ENCODE results near the gene MCF2L.

DNA sequence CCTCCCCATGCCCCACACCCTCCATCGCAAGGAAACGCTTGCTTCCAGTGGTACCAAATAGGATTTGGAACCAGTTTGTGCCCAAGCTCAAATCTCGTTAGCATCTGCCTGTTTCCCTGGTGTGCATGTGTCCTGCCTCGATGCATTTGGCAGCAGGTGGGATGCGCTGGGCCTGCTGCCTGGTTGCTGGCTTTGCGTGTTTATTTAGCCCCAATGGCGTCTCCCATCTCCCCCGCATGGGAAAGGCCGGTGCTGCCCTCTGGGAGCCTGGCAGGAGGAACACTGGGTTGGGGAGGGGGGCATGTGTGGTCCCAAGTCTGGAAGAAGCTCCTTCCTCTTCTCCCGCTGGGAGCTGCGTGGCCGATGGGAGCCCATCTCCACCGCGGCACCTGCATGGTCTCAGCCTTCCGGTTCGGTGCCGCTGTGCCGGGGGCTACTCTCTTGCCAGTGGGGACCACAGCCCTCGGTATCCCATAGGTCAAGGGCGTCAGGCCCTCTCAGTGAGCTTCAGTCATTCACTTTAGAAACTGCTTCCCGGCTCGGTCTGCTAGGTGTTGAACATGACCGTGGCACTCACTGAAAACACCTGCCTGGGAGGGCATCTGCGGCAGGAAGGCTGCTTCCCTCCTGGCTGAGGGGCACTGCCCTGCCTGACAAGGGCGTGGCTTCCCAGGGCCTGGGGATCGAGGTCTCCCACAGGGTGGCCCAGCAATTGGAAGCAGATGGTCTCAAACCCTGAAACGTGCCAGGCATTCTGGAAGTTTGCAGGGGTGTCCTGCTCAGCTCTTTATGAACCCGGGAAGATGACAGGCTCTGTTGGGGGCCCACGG lies 124.8 kb downstream of the MCF2L start:
- no peak for TF ChIP-seq ZSCAN29 (IDR thresholded peaks at IDR 0.05)
- TF ChIP-seq SMAD1 (IDR thresholded peaks at IDR 0.05; ENCODE audit: low read depth, partially characterized antibody) = no peak
- no peak for TF ChIP-seq ZNF384 (IDR thresholded peaks at IDR 0.05; ENCODE audit: borderline replicate concordance, low read depth, low read length)
- TF ChIP-seq, protein P1, sequence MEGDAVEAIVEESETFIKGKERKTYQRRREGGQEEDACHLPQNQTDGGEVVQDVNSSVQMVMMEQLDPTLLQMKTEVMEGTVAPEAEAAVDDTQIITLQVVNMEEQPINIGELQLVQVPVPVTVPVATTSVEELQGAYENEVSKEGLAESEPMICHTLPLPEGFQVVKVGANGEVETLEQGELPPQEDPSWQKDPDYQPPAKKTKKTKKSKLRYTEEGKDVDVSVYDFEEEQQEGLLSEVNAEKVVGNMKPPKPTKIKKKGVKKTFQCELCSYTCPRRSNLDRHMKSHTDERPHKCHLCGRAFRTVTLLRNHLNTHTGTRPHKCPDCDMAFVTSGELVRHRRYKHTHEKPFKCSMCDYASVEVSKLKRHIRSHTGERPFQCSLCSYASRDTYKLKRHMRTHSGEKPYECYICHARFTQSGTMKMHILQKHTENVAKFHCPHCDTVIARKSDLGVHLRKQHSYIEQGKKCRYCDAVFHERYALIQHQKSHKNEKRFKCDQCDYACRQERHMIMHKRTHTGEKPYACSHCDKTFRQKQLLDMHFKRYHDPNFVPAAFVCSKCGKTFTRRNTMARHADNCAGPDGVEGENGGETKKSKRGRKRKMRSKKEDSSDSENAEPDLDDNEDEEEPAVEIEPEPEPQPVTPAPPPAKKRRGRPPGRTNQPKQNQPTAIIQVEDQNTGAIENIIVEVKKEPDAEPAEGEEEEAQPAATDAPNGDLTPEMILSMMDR (IDR thresholded peaks at IDR 0.05 in 2 of 3, conservative IDR thresholded peaks at IDR 0.05 in 1 of 3; ENCODE audit: control insufficient read depth in 2 of 3, extremely low read depth in 1 of 3, insufficient read depth in 1 of 3, low read depth in 3 of 3, low read length in 3 of 3) = no peak
- no peak for TF ChIP-seq RFX5 (IDR thresholded peaks at IDR 0.05; ENCODE audit: low read depth, low read length)
- no peak for TF ChIP-seq SIN3A (IDR thresholded peaks at IDR 0.05; ENCODE audit: low read depth, low read length)
- TF ChIP-seq, protein P2, sequence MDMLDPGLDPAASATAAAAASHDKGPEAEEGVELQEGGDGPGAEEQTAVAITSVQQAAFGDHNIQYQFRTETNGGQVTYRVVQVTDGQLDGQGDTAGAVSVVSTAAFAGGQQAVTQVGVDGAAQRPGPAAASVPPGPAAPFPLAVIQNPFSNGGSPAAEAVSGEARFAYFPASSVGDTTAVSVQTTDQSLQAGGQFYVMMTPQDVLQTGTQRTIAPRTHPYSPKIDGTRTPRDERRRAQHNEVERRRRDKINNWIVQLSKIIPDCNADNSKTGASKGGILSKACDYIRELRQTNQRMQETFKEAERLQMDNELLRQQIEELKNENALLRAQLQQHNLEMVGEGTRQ (IDR thresholded peaks at IDR 0.05; ENCODE audit: borderline replicate concordance, low read depth, low read length) = no peak
